GM21717 (cell line): ENCODE data around the gene PPP1R13L.
"Not testable (repeated sequence)": the region's sequence is repeated elsewhere in the genome, so short reads cannot be mapped to it uniquely, and the experiment has no call there.

Experiments used
- ATAC-seq: cut with Tn5 transposase; IDR thresholded peaks from one replicate; pipeline ENCODE4 v1.9.1; 2021; ENCODE audit warnings: mild to moderate bottlenecking, moderate library complexity; ENCODE audit not compliant: unreplicated experiment

The PPP1R13L gene

DNA sequence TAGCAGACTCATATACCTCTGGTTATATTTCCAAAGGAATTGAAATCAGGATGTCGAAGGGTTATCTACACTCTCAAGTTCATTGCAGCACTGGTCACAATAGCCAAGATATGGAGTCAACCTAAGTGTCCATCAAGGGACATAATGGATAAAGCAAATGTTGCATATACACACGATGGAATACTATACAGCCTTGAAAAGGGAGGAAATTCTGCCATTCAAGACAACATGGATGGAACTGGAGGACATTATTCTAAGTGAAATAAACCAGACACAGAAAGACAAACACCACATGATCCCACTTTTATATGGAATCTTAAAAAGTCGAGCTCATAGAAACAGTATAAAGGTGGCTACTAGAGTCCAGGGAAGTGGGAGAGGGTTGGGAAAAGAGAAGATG is 32.5 kb upstream of the PPP1R13L start:
- no peak for ATAC-seq

GRCh38 chr19:45432543-45432942 is 27.7 kb upstream of the PPP1R13L start:
- ATAC-seq: not testable (repeated sequence)

- ATAC-seq: not testable (repeated sequence)
Measured at GRCh38 chr19:45431008-45431407, 26.1 kb upstream of the PPP1R13L start.

DNA sequence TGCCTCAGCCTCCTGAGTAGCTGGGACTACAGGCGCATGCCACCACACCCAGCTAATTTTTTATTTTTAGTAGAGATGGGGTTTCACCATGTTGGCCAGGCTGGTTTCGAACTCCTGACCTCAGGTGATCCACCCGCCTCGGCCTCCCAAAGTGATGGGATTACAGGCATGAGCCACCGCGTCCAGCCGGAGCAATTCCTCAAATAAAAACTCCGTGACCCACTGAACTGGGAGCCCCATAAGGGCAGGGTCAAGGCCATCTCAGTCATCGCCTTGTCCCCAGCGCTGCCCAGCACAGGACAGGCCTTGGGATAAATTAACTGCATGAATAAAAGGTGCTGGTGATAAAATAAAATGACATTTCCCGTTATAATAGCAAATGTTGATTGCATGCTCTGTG is 25.0 kb upstream of the PPP1R13L start:
- ATAC-seq: not testable (repeated sequence)

DNA sequence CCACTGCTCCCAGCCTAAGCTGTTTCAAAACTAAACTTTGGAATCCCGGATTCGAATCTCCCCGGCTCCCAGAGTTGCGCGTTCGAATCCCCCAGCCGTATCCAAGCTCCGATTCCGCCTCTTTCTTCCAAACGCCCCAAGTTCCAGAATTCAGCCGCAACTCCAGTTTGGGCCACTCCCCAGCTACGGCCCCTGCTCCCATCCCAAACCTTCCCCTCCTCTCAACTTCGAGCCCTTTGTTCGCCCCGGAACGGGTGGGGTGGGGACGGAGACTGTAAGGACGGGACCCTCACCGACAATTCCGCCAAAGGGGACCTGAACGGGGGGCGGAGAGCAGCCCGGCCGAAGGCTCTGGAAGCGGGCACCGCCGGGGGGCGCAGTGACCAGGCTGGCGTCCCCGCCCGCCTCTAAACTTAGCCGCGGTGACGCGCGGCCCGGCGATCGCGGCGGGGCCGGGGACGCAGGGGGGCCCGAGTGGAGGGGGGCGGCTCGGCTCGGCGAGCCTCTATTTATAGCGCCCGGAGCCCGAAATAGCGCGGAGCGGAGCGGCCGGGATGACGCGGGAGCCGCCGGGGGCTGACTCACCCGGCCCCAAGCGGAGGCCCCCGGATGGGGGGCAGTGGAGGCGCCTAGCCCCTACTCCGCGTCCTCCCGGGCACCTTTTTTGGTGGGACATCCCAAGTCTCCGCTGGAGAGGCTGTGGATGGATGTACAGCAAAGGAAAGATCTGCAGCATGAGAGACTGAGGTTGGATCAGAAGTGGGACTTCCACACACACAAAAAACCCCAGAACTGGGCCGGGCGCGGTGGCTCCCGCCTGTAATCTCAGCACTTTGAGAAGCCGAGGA is 23.7 kb upstream of the PPP1R13L start:
- no peak for ATAC-seq

- ATAC-seq: no peak
Measured at GRCh38 chr19:45424191-45425058, 19.6 kb upstream of the PPP1R13L start.

GRCh38 chr19:45423589-45424190 is 18.8 kb upstream of the PPP1R13L start, which contains the start of gene ERCC1:
Gene ERCC1, minus strand, starts transcription at chr19:45423917. Its CDS starts 543 bp downstream, at chr19:45423374.
- peak; percentile 49 for ATAC-seq

- peak; percentile 64 for ATAC-seq
Measured at GRCh38 chr19:45423033-45423588, 18.2 kb upstream of the PPP1R13L start.

DNA sequence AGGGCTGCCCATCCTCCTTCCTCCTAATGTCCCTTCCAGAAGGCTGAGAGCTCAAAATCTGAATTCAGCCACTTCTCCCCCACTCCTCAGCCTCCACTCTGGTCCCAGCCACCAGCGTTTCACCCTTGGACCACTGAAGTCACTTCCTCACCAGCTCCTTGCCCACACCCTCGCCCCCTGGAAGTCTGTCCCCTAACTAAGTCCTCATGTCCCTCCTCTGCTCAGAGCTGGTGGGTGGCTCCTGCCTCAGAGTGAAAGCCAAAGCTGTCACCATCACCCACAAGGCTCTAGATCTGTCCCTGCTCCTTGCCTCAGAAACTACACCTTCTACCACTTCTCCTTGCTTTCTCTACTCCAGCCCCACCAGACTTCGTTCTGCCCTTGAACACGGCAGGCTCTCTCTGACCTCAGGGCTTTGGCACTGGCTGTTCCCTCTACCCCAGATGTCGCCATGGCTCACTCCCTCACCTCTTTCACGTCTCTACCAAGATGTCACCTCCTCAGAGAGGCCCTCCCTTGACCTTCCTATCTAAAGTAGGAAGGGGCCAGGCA is 17.2 kb upstream of the PPP1R13L start:
- ATAC-seq: no peak

- ATAC-seq: no peak
Measured at GRCh38 chr19:45420871-45421270, 16.0 kb upstream of the PPP1R13L start.

DNA sequence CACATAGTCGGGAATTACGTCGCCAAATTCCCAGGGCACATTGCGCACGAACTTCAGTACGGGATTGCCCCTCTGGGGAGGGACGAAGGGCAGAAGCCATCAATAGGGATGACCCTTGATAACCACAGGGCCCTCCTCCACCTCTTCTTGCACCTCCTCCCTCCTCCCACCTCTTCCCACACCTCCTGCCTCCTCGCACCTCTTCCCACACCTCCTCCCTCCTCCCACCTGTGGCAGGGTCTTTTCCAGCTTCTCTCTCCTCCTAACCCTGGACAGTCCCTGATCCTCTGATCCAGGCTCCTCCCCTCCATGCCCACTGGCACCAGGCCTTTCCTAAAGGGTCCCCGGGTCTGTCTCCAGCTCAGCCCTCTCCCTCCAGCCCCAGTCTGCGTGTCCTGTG is 15.5 kb upstream of the PPP1R13L start:
- ATAC-seq: no peak

DNA sequence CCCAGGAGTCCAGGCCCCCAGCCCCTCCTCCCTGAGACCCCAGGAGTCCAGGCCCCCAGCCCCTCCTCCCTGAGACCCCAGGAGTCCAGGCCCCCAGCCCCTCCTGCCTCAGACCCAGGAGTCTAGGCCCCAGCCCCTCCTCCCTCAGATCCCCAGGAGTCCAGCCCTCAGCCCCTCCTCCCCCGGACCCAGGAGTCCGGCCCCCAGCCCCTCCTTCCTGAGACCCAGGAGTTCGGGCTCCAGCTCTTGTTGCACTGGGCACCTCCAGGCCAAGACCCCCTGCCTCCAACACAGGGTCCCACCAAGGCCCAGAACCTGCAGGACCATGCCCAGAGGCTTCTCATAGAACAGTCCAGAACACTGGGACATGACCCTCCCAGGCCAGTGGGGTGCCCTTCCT is 15.0 kb upstream of the PPP1R13L start:
- no peak for ATAC-seq

GRCh38 chr19:45419396-45419795 is 14.5 kb upstream of the PPP1R13L start:
- ATAC-seq: no peak

GRCh38 chr19:45418802-45419201 is 13.9 kb upstream of the PPP1R13L start:
- ATAC-seq: no peak

DNA sequence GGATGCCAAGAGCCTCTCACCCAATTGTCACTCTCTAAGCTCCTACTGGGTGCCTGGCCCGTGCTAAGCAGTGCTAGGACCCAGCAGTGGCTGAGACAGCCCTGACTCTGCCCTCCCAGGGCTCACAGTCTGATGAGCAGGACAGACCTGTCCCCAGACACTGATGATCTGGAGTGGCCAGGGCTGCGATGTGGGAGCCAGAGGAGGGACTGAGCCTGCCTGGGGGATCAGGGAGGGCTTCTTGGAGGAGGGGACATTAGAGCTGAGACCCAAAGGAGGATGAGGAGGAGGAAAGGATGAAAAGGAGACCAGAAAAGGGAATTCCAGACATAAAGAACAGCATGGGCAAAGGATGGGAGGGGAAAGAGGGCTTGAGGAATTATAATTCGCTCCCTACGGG is 12.3 kb upstream of the PPP1R13L start:
- no peak for ATAC-seq

- ATAC-seq: no peak
Measured at GRCh38 chr19:45414468-45414867, 9.6 kb upstream of the PPP1R13L start.

DNA sequence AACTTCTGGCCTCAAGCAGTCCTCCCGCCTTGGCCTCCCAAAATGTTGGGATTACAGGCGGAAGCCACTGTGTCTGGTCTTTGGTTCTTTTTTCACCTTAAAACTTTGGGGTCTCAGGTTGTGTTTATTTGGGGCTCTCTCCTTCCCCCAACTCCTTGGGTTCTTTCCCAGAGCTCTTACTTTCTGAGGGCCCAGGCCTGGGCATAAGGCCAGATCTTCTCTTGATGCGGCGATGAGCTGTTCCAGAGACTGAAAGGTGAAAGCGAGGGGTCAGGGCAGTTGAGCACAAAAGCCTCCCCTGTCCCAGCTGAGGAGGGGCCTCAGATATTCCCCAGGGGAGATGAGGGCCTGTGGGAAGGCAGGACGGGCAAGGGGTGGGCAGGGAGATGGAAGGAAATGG is 8.6 kb upstream of the PPP1R13L start:
- ATAC-seq: no peak

DNA sequence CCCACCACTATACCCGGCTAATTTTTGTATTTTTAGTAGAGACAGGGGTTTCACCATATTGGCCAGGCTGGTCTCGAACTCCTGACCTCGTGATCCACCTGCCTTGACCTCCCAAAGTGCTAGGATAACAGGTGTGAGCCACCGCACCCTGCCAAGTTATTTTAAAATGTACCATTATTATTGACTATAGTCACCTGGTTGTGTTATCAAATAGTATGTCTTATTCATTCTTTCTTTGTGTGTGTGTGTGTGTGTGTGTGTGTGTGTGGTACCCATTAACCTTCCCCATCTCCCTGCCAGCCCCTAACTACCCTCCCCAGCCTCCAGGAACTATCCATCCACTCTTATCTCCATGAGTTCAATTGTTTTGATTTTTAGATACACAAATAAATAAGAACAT is 5.5 kb upstream of the PPP1R13L start:
- ATAC-seq: not testable (repeated sequence)

GRCh38 chr19:45409557-45409920 is 4.7 kb upstream of the PPP1R13L start:
- ATAC-seq: no peak

- ATAC-seq: no peak
Measured at GRCh38 chr19:45408830-45409556, 4.1 kb upstream of the PPP1R13L start.
